Caki2 (cell line): ENCODE results near the gene SORBS2. TPM values are rescaled to one million over a fixed set of nuclear protein-coding genes. Genes with fewer than 3 reads are reported as not detected.
"Not testable (repeated sequence)": the region's sequence is repeated elsewhere in the genome, so short reads cannot be mapped to it uniquely, and the experiment has no call there.

Experiments
- DNase-seq: peaks from one replicate; pipeline ENCODE4 v3.0.0-alpha.2; 2015; ENCODE audit warnings: low read depth
- in situ Hi-C: cut with HindIII; loops from 2 replicates; pipeline ENCODE4 v1.10.0; 2016; ENCODE audit warnings: low sequenced_read_pairs, low pct_unique_long_range_greater_than_20kb, mixed read lengths
- total RNA-seq: library from RNA; depleted of rRNA; stranded (reverse); fragments of >200 nt; shearing (Covaris generic); gene quantifications from 2 replicates; pipeline ENCODE4 v1.2.3, GENCODE V29; 2014; ENCODE audit warnings: low replicate concordance; rRNA removed

The SORBS2 gene
- total RNA-seq, result 12.8 and 17.3 TPM in 2 replicates

- in situ Hi-C loops, result no loop called here
Observed at GRCh38 chr4:185811509-185812364, at the start of gene SORBS2. Gene SORBS2, minus strand, starts transcription at chr4:185812194. Its CDS starts 121,623 bp downstream, at chr4:185690571.

GRCh38 chr4:185859111-185859510 is 47.1 kb upstream of the SORBS2 start:
- DNase-seq, result no peak

More at GRCh38 chr4:185811509-185812364, at the start of gene SORBS2:
- peak; percentile 76 for DNase-seq

GRCh38 chr4:185857561-185857960 is 45.6 kb upstream of the SORBS2 start:
- in situ Hi-C loops, DNase-seq: not testable (repeated sequence)

More at GRCh38 chr4:185859111-185859510, 47.1 kb upstream of the SORBS2 start:
- in situ Hi-C loops, result no loop called here

GRCh38 chr4:185853841-185854240 is 41.8 kb upstream of the SORBS2 start:
- in situ Hi-C loops, result no loop called here
- DNase-seq, result no peak

- no peak for DNase-seq
- in situ Hi-C loops, result no loop called here
Observed at GRCh38 chr4:185852961-185853360, 41.0 kb upstream of the SORBS2 start.

- no peak for DNase-seq
- in situ Hi-C loops, result no loop called here
Observed at GRCh38 chr4:185849664-185850550, 37.9 kb upstream of the SORBS2 start.

GRCh38 chr4:185847352-185848097 is 35.5 kb upstream of the SORBS2 start:
- in situ Hi-C loops, result no loop called here

GRCh38 chr4:185846505-185847150 is 34.6 kb upstream of the SORBS2 start:
- no peak for DNase-seq

More at GRCh38 chr4:185847352-185848097, 35.5 kb upstream of the SORBS2 start:
- peak; percentile 19 for DNase-seq

GRCh38 chr4:185845966-185846365 is 34.0 kb upstream of the SORBS2 start:
- no peak for DNase-seq
- in situ Hi-C loops, result no loop called here

More at GRCh38 chr4:185846505-185847150, 34.6 kb upstream of the SORBS2 start:
- in situ Hi-C loops, result no loop called here

GRCh38 chr4:185841451-185841850 is 29.5 kb upstream of the SORBS2 start:
- DNase-seq, result no peak
- in situ Hi-C loops, result no loop called here

- in situ Hi-C loops, result no loop called here
- DNase-seq, result no peak
Observed at GRCh38 chr4:185840953-185841352, 29.0 kb upstream of the SORBS2 start.

GRCh38 chr4:185840201-185840600 is 28.2 kb upstream of the SORBS2 start:
- no peak for DNase-seq
- in situ Hi-C loops, result no loop called here

GRCh38 chr4:185839770-185840169 is 27.8 kb upstream of the SORBS2 start:
- DNase-seq, result no peak
- in situ Hi-C loops, result no loop called here

GRCh38 chr4:185839194-185839712 is 27.3 kb upstream of the SORBS2 start:
- in situ Hi-C loops, result no loop called here
- peak; percentile 82 for DNase-seq

GRCh38 chr4:185838514-185839193 is 26.7 kb upstream of the SORBS2 start:
- in situ Hi-C loops, result no loop called here
- no peak for DNase-seq

- in situ Hi-C loops, result no loop called here
Observed at GRCh38 chr4:185838104-185838452, 26.1 kb upstream of the SORBS2 start.

More at GRCh38 chr4:185838104-185838452, 26.1 kb upstream of the SORBS2 start:
- no peak for DNase-seq
